Measurements from ENCODE around the gene PDE3A. TPM values are rescaled to one million over a fixed set of nuclear protein-coding genes. Genes with fewer than 3 reads are reported as not detected.

The PDE3A gene
- total RNA-seq, 1 experiment from 2014 or later, result 0.12 TPM

- RAD21 ChIA-PET (ENCODE audit: low non-redundant PET in 1 of 2, low total read pairs in 2 of 2, uncharacterized antibody in 2 of 2, unreplicated experiment in 2 of 2), result no interaction called here
- H3K4me3 ChIP-seq (replicated peaks in 1 of 2; ENCODE audit: low read depth in 1 of 2, low read length in 2 of 2), result no peak overlapping the region
- H3K36me3 ChIP-seq (ENCODE audit: control insufficient read depth in 1 of 2, insufficient read depth in 2 of 2, low read length in 2 of 2), result no peaks in the 10 kb centered on the region
Observed at GRCh38 chr12:20448781-20449180, 80.4 kb downstream of the PDE3A start.

More at GRCh38 chr12:20448781-20449180, 80.4 kb downstream of the PDE3A start:
- no peak for ATAC-seq
- intact Hi-C loops (cut with micrococcal nuclease), result no loop called here
- Histone ChIP-seq H4K20me1 (ENCODE audit: insufficient read depth) (no peaks in the 10 kb centered on the region), H3K9ac (ENCODE audit: low read length) (no peak overlapping the region), H3K4me2 (ENCODE audit: low read length) (no peak overlapping the region), H3K27ac (ENCODE audit: low read depth, low read length) (no peak overlapping the region), H3K79me2 (ENCODE audit: insufficient read depth, low read length) (no peaks in the 10 kb centered on the region), H3K4me1 (ENCODE audit: control insufficient read depth in 1 of 2, insufficient read depth in 2 of 2, low read length in 2 of 2) (no peaks in the 10 kb centered on the region), H3K9me3 (ENCODE audit: control insufficient read depth in 1 of 2, insufficient read depth in 1 of 2, low read depth in 1 of 2, low read length in 2 of 2) (no peaks in the 10 kb centered on the region), H3K9me2 (ENCODE audit: insufficient read depth) (no peaks in the 10 kb centered on the region; the same call in 1 of the 2 replicates), H2AFZ (ENCODE audit: low read depth, low read length, poor library complexity, severe bottlenecking) (no peak overlapping the region), H3K27me3 (ENCODE audit: insufficient read depth, low read length) (no peaks in the 10 kb centered on the region)
- no peak for TF ChIP-seq REST (IDR thresholded peaks at IDR 0.05; ENCODE audit: low read depth)
- no peak for TF ChIP-seq FOSL1 (IDR thresholded peaks at IDR 0.05; ENCODE audit: low read depth)
- no peak for TF ChIP-seq EZH2phosphoT487 (IDR thresholded peaks at IDR 0.05; ENCODE audit: borderline replicate concordance)
- TF ChIP-seq ZFX (IDR thresholded peaks at IDR 0.05), result no peak
- TF ChIP-seq EGR1 (IDR thresholded peaks at IDR 0.05; ENCODE audit: low read depth), result no peak
- TF ChIP-seq JUND (IDR thresholded peaks at IDR 0.05), result no peak
- TF ChIP-seq SIN3A (IDR thresholded peaks at IDR 0.05; ENCODE audit: low read depth), result no peak
- no peak for TF ChIP-seq ELF1 (IDR thresholded peaks at IDR 0.05; ENCODE audit: borderline replicate concordance, low read depth)
- TF ChIP-seq ATF3 (IDR thresholded peaks at IDR 0.05), result no peak
- TF ChIP-seq ZNF274 (IDR thresholded peaks at IDR 0.05; ENCODE audit: low read depth, low read length), result no peak
- ChIA-PET CTCF (no interaction called here), POLR2A (no interaction called here)
- no peak for DNase-seq (ENCODE audit: low read depth, low spot score)
- no TSS peak for BruUV-seq (replicated peaks)

Data from HCT116 (cell line).